Measurements from ENCODE around the gene BTAF1.

BTAF1 gene

GRCh38 chr10:92052741-92053140 is 129.2 kb downstream of the BTAF1 start:
- DNase-seq (ENCODE audit: low read depth) = no peak

- DNase-seq (ENCODE audit: low read depth) = no peak
Measured at GRCh38 chr10:92054807-92055206, 131.2 kb downstream of the BTAF1 start.

GRCh38 chr10:92062273-92062672 is 138.7 kb downstream of the BTAF1 start:
- no peak for DNase-seq (ENCODE audit: low read depth)

- DNase-seq (ENCODE audit: low read depth) = peak; percentile 29
Measured at GRCh38 chr10:92064506-92064905, 140.9 kb downstream of the BTAF1 start.

GRCh38 chr10:92066386-92066785 is 142.8 kb downstream of the BTAF1 start:
- DNase-seq (ENCODE audit: low read depth) = no peak

GRCh38 chr10:92068900-92069299 is 145.3 kb downstream of the BTAF1 start:
- DNase-seq (ENCODE audit: low read depth) = peak; percentile 68

GRCh38 chr10:92074126-92074887 is 150.7 kb downstream of the BTAF1 start:
- peak; percentile 14 for DNase-seq (ENCODE audit: low read depth)

GRCh38 chr10:92075829-92076228 is 152.3 kb downstream of the BTAF1 start:
- no peak for DNase-seq (ENCODE audit: low read depth)

- DNase-seq (ENCODE audit: low read depth) = no peak
Measured at GRCh38 chr10:92076722-92077121, 153.2 kb downstream of the BTAF1 start.

- DNase-seq (ENCODE audit: low read depth) = no peak
Measured at GRCh38 chr10:92079003-92079402, 155.4 kb downstream of the BTAF1 start.

All from iris pigment epithelial cell (primary cell).